Testis (tissue), 3 donors: Measurements from ENCODE around the gene SPINDOC. TPM values are rescaled to one million over a fixed set of nuclear protein-coding genes. Genes with fewer than 3 reads are reported as not detected.

Experiments used
- DNase-seq: peaks from one replicate; pipeline ENCODE4 v3.0.0-alpha.2; 2019
- H3K27ac ChIP-seq, 2 donors: fragments of 200-600 bp; sonication (generic); one replicate each; pipeline ENCODE4 v1.5.1; 2019
- H3K27me3 ChIP-seq: fragments of 200-600 bp; sonication (generic); one replicate; pipeline ENCODE4 v1.5.1; 2019
- H3K36me3 ChIP-seq: fragments of 200-600 bp; sonication (generic); one replicate; pipeline ENCODE4 v1.5.1; 2017; ENCODE audit warnings: low read depth; ENCODE audit errors: missing control alignments
- H3K4me1 ChIP-seq: fragments of 200-600 bp; sonication (generic); one replicate; pipeline ENCODE4 v1.5.1; 2019
- H3K4me3 ChIP-seq, 2 donors: fragments of 200-600 bp; sonication (generic); one replicate each; pipeline ENCODE4 v1.5.1; 2017 to 2019
- H3K9me3 ChIP-seq: fragments of 200-600 bp; sonication (generic); one replicate; pipeline ENCODE4 v1.5.1; 2017
- POLR2A ChIP-seq: fragments of 450-650 bp; IDR thresholded peaks from one replicate; pipeline ENCODE4 v1.6.1; 2017; ENCODE audit warnings: antibody characterized with exemption, mild to moderate bottlenecking, moderate library complexity
- WGBS, 2 donors: methylation state at CpG; one replicate each; pipeline ENCODE4 v1.1.5; 2018; 5-methylcytosine and 5-hydroxymethylcytosine counted together
- intact Hi-C: fragments of 100-400 bp; cut with DNase I; formaldehyde crosslinking; loops from one replicate; pipeline ENCODE4 v1.15.1; 2023; ENCODE audit warnings: low total_unique reads
- polyA plus RNA-seq: library from polyadenylated mRNA; stranded (reverse); fragments of 350-450 nt; fragmentation: Illumina TruSeq; extraction: RNeasy Lipid Tissue Mini Kit (QIAGEN cat#74804); gene quantifications from one replicate; pipeline ENCODE4 v1.2.3, GENCODE V29; 2014; ENCODE audit warnings: low read depth, low replicate concordance; ENCODE audit not compliant: insufficient read depth
- small RNA-seq, 2 donors: library from RNA; depleted of rRNA; stranded (forward); fragments of <200 nt; gene quantifications; one replicate each; pipeline ENCODE3, GENCODE V24; 2016
- total RNA-seq, 2 donors: library from RNA; depleted of rRNA; stranded (reverse); fragments of >200 nt; gene quantifications; one replicate each; pipeline ENCODE4 v1.2.3, GENCODE V29; 2016
- TF ChIP-seq, protein P1 (sequence below), 3 experiments: fragments of 450-650 bp in 2 of 3; fragments of 200-600 bp in 1 of 3; sonication (generic) in 1 of 3; IDR thresholded peaks; one replicate each; pipeline ENCODE4 v1.5.1; 2016 to 2019; ENCODE audit warnings: antibody characterized with exemption in 3 of 3, mild to moderate bottlenecking in 2 of 3, moderate library complexity in 1 of 3

Gene SPINDOC
- total and polyA plus RNA-seq, 3 donors from 2014 or later: 38.6 to 71.6 (median 45.1) TPM

DNA sequence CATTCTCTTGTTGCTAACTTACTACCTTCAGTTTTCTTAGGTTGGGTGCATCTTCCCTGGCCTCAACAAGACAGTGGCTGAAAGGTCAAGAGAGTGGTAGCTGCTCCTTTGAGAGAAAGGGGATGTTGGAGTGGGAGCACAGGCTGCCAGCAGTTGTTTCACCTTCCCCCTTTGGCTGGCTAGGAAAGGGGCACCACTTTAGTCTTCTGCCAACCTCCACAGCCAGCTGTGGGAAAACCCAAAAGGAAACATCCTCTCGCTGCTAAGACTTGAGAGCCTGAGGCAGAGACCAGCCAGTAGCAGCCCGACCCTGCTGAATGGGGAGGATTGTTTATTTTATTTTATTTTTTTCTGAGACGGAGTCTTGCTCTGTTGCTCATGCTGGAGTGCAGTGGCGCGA, 60.1 kb downstream of the SPINDOC start:
- peak overlapping the region in 1 of 2 donors; percentile 30 for H3K27ac ChIP-seq
- no peaks in the 10 kb centered on the region for H3K36me3 ChIP-seq
- WGBS, 2 donors: 66 to 71% methylated on average over 5 of the region's 5 CpGs
- no peak for DNase-seq
- no peaks in the 10 kb centered on the region for H3K9me3 ChIP-seq
- intact Hi-C loops: no loop called here
- TF ChIP-seq, protein P1, sequence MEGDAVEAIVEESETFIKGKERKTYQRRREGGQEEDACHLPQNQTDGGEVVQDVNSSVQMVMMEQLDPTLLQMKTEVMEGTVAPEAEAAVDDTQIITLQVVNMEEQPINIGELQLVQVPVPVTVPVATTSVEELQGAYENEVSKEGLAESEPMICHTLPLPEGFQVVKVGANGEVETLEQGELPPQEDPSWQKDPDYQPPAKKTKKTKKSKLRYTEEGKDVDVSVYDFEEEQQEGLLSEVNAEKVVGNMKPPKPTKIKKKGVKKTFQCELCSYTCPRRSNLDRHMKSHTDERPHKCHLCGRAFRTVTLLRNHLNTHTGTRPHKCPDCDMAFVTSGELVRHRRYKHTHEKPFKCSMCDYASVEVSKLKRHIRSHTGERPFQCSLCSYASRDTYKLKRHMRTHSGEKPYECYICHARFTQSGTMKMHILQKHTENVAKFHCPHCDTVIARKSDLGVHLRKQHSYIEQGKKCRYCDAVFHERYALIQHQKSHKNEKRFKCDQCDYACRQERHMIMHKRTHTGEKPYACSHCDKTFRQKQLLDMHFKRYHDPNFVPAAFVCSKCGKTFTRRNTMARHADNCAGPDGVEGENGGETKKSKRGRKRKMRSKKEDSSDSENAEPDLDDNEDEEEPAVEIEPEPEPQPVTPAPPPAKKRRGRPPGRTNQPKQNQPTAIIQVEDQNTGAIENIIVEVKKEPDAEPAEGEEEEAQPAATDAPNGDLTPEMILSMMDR (IDR thresholded peaks at IDR 0.05): no peak
- no peak for TF ChIP-seq POLR2A
- no peak overlapping the region for H3K4me3 ChIP-seq
- no peaks in the 10 kb centered on the region for H3K27me3 ChIP-seq
- H3K4me1 ChIP-seq: peaks cover 40% of the 10 kb centered on the region

DNA sequence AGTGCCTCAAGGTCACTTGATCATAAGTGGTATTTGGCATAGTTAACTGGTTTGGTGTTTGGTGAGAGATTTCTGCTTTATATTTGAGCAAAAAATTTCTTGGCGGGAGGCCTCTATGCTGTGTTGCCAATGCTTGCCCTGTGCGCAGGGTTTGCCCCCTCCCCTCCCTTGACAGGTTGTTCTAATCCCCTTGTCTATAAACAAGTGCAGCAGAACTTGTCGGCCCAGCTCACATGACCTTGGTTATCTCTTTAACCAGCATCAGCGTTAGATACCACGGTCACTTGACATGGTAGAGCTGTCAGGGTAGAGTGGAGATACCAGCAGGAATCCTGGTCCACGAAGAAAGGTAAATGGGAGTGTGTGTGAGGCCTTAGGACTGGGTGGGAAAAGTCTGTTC, 61.3 kb downstream of the SPINDOC start:
- no peaks in the 10 kb centered on the region for H3K9me3 ChIP-seq
- no peaks in the 10 kb centered on the region for H3K27me3 ChIP-seq
- no peak overlapping the region for H3K27ac ChIP-seq
- no peak overlapping the region for H3K4me3 ChIP-seq
- peaks cover 42% of the 10 kb centered on the region for H3K4me1 ChIP-seq
- WGBS, 2 donors: 44 to 45% methylated on average over 6 of the region's 6 CpGs
- no peak for DNase-seq
- H3K36me3 ChIP-seq: no peaks in the 10 kb centered on the region
- intact Hi-C loops: no loop called here
- TF ChIP-seq, protein P1 (IDR thresholded peaks at IDR 0.05): no peak
- no peak for TF ChIP-seq POLR2A

DNA sequence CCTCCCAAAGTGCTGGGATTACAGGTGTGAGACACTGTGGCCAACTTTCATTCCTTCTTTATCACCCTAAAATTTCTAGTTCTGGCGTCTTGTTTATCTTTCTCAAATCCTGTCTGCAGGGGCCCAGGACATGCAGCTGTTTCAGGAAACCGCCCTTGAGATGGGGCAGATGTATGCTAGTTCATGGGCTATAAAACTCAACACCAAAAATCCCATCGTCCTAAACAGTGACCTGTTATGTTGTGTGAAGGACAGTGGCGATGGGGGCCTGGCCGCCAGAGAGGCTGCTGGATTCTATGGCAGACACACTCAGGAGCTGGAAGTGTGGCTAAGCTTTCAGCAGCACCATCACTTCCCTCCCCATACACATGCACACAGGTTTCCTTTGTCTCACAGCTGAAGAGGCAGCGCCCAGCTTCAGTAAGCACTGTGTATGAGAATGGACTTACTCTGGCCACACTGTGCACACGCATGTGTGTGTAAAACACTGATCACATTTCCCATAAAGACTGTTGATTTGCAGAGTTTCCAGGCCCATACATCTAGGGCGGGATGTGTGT, 62.3 kb downstream of the SPINDOC start:
- Histone ChIP-seq H3K27me3 (no peaks in the 10 kb centered on the region), H3K27ac (no peak overlapping the region), H3K36me3 (no peaks in the 10 kb centered on the region), H3K4me1 (peaks cover 47% of the 10 kb centered on the region), H3K4me3 (no peak overlapping the region), H3K9me3 (no peaks in the 10 kb centered on the region)
- TF ChIP-seq POLR2A: no peak
- TF ChIP-seq, protein P1 (IDR thresholded peaks at IDR 0.05): no peak
- DNase-seq: no peak
- intact Hi-C loops: no loop called here
- 87 to 92% methylated on average over 6 to 8 of the region's 8 CpGs for WGBS, 2 donors

DNA sequence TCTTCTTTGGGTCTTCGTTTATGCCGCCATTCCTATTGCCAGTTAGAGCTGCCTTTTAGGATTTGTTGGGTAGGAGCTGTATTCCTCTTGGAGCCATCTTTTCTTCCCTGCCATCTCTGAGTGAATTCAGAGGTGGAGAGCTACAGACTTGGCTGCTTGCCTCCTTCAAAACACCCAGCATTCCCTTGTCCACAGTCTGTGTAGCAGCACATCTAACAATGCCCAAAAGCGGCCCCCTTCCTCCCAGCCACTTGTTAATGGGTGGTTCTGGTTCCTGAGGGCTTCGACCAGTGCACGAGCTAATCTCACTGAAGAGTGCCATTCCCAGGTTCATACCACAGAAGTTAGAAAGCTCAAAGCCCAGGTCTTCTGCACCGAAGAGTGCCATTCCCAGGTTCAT, 63.4 kb downstream of the SPINDOC start:
- Histone ChIP-seq H3K36me3 (no peaks in the 10 kb centered on the region), H3K4me3 (no peak overlapping the region), H3K27me3 (no peaks in the 10 kb centered on the region), H3K27ac (no peak overlapping the region), H3K4me1 (peaks cover 49% of the 10 kb centered on the region), H3K9me3 (no peaks in the 10 kb centered on the region)
- intact Hi-C loops: no loop called here
- DNase-seq: no peak
- WGBS, 2 donors: 93 to 98% methylated on average over 6 of the region's 6 CpGs
- TF ChIP-seq, protein P1 (IDR thresholded peaks at IDR 0.05): no peak
- TF ChIP-seq POLR2A: no peak

Small RNA genes within 50 kb of the gene (small RNA-seq; reads per million reads assigned to genes)
- gene AP006289.1 (0 reads per million in 2 donors), gene RN7SL596P (0 reads per million in 2 donors)

Other genes starting within 250 kb of the SPINDOC start
- gene PLAAT3, start 199.0 kb upstream of the SPINDOC start, total RNA-seq: 100 to 1,000 TPM; 136 to 147 TPM
- gene PLAAT3, start 199.0 kb upstream of the SPINDOC start, polyA plus RNA-seq: 301 TPM
- 10 to 100 TPM; 51.1 to 63.9 TPM for gene ATL3, start 142.1 kb upstream of the SPINDOC start, total RNA-seq
- gene ATL3, start 142.1 kb upstream of the SPINDOC start, polyA plus RNA-seq: 66.4 TPM
- 10 to 100 TPM; 75.6 to 81.6 TPM for gene RTN3, start 132.0 kb upstream of the SPINDOC start, total RNA-seq
- gene RTN3, start 132.0 kb upstream of the SPINDOC start, polyA plus RNA-seq: 103 TPM
- gene ZFTA, start 44.7 kb upstream of the SPINDOC start, total RNA-seq: 10 to 100 TPM; 19.5 to 31.0 TPM
- 12.0 TPM for gene ZFTA, start 44.7 kb upstream of the SPINDOC start, polyA plus RNA-seq
- 10 to 100 TPM; 51.7 to 52.8 TPM for gene MARK2, start 25.7 kb downstream of the SPINDOC start, total RNA-seq
- gene MARK2, start 25.7 kb downstream of the SPINDOC start, polyA plus RNA-seq: 24.7 TPM
- gene RCOR2, start 103.7 kb downstream of the SPINDOC start, total RNA-seq: 1 to 10 TPM; 3.9 to 6.3 TPM
- 7.9 TPM for gene RCOR2, start 103.7 kb downstream of the SPINDOC start, polyA plus RNA-seq
- gene NAA40, start 125.5 kb downstream of the SPINDOC start, total RNA-seq: 10 to 100 TPM; 44.8 to 57.5 TPM
- gene NAA40, start 125.5 kb downstream of the SPINDOC start, polyA plus RNA-seq: 49.7 TPM
- gene COX8A, start 161.2 kb downstream of the SPINDOC start, total RNA-seq: 100 to 1,000 TPM; 438 to 536 TPM
- 212 TPM for gene COX8A, start 161.2 kb downstream of the SPINDOC start, polyA plus RNA-seq
- 100 to 1,000 TPM; 121 to 145 TPM for gene OTUB1, start 173.0 kb downstream of the SPINDOC start, total RNA-seq
- 115 TPM for gene OTUB1, start 173.0 kb downstream of the SPINDOC start, polyA plus RNA-seq
- under 1 TPM; 0.74 to 0.79 TPM for gene FLRT1, start 222.5 kb downstream of the SPINDOC start, total RNA-seq
- 0.67 TPM for gene FLRT1, start 222.5 kb downstream of the SPINDOC start, polyA plus RNA-seq